Breast epithelium (tissue), 3 donors: ENCODE measurements around the gene POLR2L.

ENCODE experiments used
- POLR2A ChIP-seq: fragments of 450-650 bp; IDR thresholded peaks from one replicate; pipeline ENCODE4 v1.6.1; 2016; ENCODE audit warnings: antibody characterized with exemption, mild to moderate bottlenecking, moderate library complexity
- POLR2AphosphoS5 ChIP-seq, 3 donors: sonication (generic); formaldehyde crosslinking; IDR thresholded peaks; one replicate each; pipeline ENCODE4 v1.6.1; 2017; ENCODE audit warnings: antibody characterized with exemption in 3 of 3
- TF ChIP-seq, protein P1 (sequence below), 3 donors: fragments of 450-650 bp; IDR thresholded peaks; one replicate each; pipeline ENCODE4 v1.5.1; 2016 to 2017; ENCODE audit warnings: antibody characterized with exemption in 3 of 3, mild to moderate bottlenecking in 3 of 3, moderate library complexity in 3 of 3

DNA sequence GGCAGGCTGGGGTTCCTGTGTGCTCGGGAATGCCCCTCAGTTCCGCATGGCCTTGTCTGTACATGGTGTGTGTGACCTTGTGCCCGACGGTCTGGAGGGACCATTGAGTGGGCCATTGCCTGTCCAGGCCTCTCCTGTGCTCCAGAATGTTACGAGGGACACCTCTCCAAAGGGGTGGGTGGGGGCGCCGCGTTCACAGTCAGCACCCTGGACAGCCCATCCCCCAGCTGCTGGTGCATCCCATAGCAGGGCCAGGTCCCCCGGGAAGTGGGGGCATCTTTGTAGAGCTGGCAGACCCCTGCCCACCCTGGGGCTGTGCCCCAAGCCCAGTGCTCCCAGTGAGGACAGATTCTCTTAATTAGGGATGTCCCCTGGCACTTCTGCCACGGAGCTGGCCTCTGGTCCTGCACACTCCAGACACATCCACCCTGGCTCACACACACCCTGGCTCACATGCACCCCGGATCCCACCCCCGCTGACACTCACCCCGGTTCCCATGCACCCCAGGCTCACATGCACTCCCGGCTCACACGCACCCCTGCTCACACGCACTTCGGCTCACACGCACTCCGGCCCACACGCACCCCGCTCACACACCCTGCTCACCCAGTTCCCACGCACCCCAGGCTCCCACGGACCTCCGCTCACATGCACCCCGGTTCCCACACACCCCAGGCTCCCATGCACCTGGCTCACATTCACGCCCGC is 15.9 kb upstream of the POLR2L start:
- TF ChIP-seq, protein P1, sequence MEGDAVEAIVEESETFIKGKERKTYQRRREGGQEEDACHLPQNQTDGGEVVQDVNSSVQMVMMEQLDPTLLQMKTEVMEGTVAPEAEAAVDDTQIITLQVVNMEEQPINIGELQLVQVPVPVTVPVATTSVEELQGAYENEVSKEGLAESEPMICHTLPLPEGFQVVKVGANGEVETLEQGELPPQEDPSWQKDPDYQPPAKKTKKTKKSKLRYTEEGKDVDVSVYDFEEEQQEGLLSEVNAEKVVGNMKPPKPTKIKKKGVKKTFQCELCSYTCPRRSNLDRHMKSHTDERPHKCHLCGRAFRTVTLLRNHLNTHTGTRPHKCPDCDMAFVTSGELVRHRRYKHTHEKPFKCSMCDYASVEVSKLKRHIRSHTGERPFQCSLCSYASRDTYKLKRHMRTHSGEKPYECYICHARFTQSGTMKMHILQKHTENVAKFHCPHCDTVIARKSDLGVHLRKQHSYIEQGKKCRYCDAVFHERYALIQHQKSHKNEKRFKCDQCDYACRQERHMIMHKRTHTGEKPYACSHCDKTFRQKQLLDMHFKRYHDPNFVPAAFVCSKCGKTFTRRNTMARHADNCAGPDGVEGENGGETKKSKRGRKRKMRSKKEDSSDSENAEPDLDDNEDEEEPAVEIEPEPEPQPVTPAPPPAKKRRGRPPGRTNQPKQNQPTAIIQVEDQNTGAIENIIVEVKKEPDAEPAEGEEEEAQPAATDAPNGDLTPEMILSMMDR (IDR thresholded peaks at IDR 0.05): no peak
- TF ChIP-seq POLR2A (no peak), POLR2AphosphoS5 (IDR thresholded peaks at IDR 0.05) (no peak)
